Myocyte (in vitro differentiated cells): ENCODE data around the gene PMS2. TPM values are rescaled to one million over a fixed set of nuclear protein-coding genes. Genes with fewer than 3 reads are reported as not detected.
"Not testable (repeated sequence)": the region's sequence is repeated elsewhere in the genome, so short reads cannot be mapped to it uniquely, and the experiment has no call there.

Source experiments
- DNase-seq: peaks from one replicate; pipeline ENCODE4 v3.0.0-alpha.2; 2012; ENCODE audit warnings: low read depth
- total RNA-seq: library from RNA; depleted of rRNA; stranded (reverse); fragments of >200 nt; gene quantifications from 2 replicates; pipeline ENCODE4 v1.2.3, GENCODE V29; 2014

PMS2 gene
- total RNA-seq, 1 donor from 2014 or later: 19.6 TPM

- not testable (repeated sequence) for DNase-seq
Measured at GRCh38 chr7:5924180-5924579, 84.7 kb downstream of the PMS2 start.

Other genes with a start within 250 kb of the PMS2 start
- gene RNF216, start 227.4 kb downstream of the PMS2 start, total RNA-seq: 50.3 and 55.3 TPM in 2 replicates
- not detected in 2 replicates for gene OCM, start 128.3 kb downstream of the PMS2 start, total RNA-seq
- 108 and 115 TPM in 2 replicates for gene CCZ1, start 110.3 kb downstream of the PMS2 start, total RNA-seq
- 0.21 TPM in 2 replicates for gene RSPH10B, start 38.4 kb downstream of the PMS2 start, total RNA-seq
- 112 and 136 TPM in 2 replicates for gene AIMP2, start 223 bp upstream of the PMS2 start, total RNA-seq
- 0.35 TPM in 1 of 2 replicates, not detected in the other for gene ANKRD61, start 22.3 kb upstream of the PMS2 start, total RNA-seq
- 86.1 and 174 TPM in 2 replicates for gene EIF2AK1, start 50.1 kb upstream of the PMS2 start, total RNA-seq
- 8.4 and 8.6 TPM in 2 replicates for gene USP42, start 95.9 kb upstream of the PMS2 start, total RNA-seq